NT2/D1 (cell line): Measurements from ENCODE around the gene UBE3A.

Experiments
- SUZ12 ChIP-seq: IDR thresholded peaks from 2 replicates; pipeline ENCODE4 v1.6.1; 2011; ENCODE audit not compliant: insufficient read length, insufficient read depth; ENCODE audit errors: extremely low read depth
- YY1 ChIP-seq: IDR thresholded peaks from 2 replicates; pipeline ENCODE4 v1.6.1; 2011; ENCODE audit not compliant: insufficient read length, insufficient read depth
- ZNF274 ChIP-seq: IDR thresholded peaks from 2 replicates; pipeline ENCODE4 v1.6.1; 2011; ENCODE audit warnings: mild to moderate bottlenecking, low read depth, low read length

GRCh38 chr15:25385986-25386385 is 52.8 kb downstream of the UBE3A start:
- TF ChIP-seq YY1, result no peak
- TF ChIP-seq ZNF274, result no peak
- no peak for TF ChIP-seq SUZ12
